Activated T-cell treated with anti-CD3 and anti-CD28 coated beads, Interleukin-2, amount 50 U/mL, for 48 hours (primary cell): ENCODE measurements around the gene SMG6.
"Not testable (repeated sequence)": the region's sequence is repeated elsewhere in the genome, so short reads cannot be mapped to it uniquely, and the experiment has no call there.

Source experiments
- DNase-seq, 2 experiments: peaks; one replicate each; pipeline ENCODE4 v3.0.0-alpha.2; 2020

The SMG6 gene

DNA sequence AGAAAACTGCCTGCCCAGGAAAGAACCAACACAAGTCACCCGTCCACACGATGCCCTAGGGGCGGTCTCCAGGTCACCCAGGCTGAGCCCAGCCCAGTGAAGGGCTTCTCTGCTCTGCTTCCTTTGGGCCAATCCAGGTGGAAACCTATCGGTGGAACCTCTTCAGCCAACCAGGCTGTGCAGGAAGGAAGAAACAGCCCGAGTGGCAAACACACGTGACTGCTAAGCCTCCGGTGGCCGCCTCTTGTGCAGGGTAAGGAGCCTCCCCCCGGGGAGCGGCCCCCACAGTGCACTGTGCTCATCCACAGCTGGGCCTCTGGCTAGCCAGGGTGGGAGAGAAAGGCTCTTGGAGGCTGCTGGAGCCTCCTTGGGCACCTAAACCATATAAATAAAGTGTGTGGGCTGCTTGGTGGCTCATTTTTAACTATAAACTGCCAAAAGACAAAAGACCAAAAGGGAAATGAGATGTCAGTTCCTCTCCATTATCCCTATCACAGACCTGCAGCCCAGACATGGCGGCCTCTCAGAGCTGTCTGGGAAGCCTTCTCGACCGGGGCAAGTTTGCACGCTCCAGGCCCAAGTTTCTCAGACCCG is 280.8 kb downstream of the SMG6 start:
- DNase-seq, result no peak

DNA sequence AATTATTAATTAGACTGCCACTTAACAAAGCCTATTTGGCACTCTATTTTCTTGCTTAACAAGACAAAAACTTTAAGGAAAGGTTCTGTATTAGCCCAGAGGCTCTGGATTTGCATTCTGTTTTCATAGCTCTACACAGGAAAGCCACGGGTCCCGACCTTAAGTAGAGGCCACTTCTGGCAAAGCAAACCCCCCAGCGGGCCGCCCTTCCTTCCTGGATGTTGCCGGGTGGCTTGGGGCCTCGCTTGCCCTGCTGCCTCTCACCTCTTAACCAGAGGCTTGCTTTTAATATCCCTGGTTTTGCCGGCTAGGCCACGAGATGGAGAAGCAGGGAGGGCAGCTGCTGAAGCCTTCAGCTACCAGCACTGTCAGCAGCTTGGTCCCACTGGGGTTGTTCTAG is 282.9 kb downstream of the SMG6 start:
- no peak for DNase-seq

DNA sequence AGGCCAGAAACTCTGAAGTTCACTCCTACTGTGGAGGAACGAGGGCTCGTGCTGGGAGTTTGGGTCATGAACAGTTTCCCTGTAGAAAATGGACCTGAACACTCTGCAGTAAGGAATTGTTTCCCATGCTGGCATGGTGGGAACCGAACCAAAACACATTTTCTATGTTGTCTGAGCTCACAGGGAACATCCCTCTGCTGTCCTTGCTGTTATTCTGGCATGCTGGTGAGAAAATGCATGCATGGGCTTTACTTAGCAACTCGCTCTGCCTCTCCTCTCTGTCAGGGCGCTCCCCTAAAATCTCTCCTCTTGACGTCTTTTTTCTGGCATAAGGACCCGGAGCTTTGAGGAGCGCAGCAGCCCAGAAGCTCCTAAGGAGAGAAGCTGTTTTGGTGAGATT is 283.9 kb downstream of the SMG6 start:
- no peak for DNase-seq

DNA sequence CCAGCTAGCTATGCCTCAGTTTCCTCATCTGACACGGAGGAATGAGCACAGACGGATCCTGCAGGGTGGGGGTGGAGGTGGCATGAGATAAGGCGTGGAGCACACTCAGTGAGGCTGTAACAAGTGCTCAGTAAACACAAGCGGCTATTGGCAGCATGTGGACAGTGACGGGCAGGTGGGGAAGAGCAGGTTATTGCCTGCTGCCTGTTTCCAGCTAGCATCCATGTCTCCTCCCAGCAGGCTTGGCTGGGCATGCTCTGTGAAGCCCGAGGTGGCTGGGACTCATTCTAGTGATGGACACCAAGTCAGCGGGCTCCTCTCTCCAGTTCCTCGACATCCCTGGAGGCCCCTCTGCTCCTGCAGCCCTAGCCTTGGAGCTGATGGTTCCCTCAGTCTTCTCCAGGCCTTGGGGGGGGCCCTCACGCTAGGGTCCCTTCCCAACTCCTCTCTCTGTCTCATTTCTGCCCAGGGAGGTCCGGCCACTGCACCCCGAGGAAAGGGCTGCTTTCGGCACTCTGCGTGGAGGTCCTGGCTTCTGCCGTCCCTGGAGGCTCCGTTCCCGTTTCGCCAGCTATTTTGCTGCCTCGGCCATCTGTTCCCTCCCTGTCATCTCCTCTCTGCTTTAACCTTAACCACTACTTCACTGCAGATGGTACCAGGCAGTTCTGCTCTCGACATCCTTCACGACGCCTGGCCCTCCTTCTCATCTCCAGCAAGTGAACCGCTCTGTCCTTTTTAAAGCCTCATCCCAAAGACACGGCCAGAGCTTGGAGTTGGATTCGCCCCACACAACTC is 284.7 kb downstream of the SMG6 start:
- DNase-seq, result no peak

DNA sequence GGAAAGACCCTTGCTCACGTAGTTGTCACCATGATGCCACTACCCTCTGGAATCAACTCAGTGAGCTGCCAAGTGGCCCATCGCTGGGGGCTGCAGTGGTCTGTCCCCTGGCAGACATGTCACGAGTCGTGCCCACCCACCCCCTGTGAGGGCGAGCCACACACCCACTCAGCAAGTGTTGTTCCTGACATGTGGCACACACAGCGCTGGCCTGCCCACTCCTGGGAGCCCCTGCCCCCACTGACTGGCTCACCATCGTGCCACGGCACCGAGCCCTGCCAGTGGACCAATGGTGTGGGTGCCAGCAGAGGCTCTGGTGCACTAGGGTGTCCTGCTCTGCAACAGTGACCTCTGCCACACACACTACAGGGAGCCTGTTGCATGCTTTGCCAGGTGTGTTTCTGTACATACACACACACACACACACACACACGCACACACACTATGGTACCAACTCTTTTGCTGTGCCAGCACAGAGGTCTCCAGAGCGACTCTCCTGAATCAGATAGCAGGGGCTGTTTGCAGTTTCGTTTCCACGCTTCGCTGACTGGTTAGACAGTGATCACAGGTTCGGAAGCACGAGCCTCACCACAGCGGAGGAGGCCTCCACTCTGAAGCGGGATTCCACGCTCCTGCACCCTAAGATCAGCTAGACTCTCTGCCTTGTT is 286.2 kb downstream of the SMG6 start:
- no peak for DNase-seq

DNA sequence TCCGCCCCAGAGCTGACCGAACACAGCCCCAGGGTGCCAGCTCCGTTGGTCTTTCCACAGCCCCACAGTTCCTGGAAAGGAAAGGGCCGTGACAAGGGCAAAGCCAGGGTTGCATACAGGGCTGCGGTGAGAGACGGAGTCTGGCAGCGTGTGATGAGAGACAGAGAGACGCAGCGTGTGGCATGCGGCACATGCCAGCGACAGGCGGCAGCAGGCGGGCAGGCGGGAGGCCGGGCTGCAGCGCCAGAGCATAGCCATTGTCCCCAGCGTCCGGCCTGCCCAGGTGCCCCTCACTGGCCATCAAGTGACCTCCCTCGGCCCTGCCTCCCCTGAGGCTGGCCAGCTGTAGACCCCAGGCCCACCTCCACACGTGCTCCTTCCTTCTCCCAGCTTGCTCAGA is 287.1 kb downstream of the SMG6 start:
- DNase-seq, result no peak

DNA sequence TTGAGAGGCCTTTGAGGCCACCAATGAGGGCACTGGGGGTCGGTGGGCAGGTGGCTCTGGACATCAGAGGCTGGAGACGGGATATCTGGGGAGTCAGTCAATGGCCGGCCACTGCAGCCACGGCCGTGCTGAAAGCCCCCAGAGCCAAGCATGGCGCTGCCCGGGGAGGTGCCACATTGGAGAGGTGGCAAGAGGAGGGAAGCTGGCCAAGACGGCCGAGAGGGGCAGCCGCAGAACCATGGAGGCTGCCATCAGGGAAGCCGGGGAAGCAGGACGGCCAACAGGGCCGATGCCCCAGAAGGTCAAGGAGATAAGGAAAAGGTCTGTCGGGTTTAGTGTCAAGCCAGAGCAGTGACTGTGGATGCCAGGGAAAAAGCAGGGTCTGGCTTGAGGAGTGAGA is 288.3 kb downstream of the SMG6 start:
- DNase-seq, result no peak

DNA sequence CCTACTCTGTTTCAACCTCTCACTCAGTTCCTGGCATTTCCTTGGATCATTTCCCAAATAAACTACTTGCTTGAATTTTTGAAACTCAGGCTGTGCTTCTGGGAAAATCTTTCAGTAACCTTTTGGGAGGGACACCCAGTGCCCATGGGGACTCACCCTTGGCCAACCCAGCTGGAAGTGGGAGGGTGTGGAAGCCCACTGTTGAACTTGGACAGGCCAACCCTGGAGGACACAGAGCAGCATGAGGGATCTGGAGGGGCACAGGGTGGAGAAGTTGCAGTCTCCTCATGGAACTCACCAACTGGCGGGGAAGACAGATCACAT is 289.6 kb downstream of the SMG6 start:
- DNase-seq, result no peak

DNA sequence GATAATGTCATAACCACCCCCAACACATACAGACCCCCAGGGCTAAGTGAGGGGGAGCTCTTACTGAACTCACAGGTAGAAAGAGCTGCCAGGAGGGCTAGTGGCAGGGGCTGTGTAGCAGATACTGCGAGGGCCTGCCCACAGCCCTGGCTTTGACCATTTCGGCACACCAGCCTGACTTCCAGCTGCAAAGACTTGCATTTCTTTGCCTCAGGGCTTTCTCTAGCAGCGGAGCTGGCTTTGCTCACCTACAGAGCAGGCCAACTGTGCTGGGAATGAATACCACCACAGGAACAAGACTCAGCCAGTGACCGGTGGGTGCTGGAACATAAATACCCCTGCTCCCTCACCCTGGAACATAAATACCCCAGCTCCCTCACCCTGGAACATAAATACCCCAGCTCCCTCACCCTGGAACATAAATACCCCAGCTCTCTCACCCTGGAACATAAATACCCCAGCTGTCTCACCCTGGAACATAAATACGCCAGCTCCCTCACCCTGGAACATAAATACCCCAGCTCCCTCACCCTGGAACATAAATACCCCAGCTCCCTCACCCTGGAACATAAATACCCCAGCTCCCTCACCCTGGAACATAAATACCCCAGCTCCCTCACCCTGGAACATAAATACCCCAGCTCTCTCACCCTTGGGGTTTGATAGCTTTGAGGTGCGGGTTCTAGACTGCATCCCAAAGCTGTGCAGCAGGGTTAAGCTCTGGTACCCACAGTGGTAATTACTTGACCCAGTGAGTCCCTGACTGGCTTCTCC is 290.2 kb downstream of the SMG6 start:
- not testable (repeated sequence) for DNase-seq

DNA sequence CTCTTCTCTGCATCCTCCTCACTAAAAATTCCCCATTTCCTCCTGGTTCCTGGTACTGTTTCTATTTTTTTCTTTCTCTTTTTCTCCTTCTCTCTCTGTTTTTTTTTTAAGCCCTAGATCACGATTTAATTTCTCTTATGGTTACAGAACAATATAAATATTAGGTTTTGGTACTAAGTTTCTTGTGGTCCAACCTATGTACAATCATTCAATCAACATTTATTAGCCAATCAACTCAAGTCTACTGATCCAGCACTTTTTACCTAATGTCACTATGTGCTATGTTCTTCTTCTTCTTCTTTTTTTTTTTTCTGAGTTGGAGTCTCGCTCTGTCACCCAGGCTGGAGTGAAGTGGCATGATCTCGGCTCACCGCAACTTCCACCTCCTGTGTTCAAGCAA is 291.1 kb downstream of the SMG6 start:
- no peak for DNase-seq

DNA sequence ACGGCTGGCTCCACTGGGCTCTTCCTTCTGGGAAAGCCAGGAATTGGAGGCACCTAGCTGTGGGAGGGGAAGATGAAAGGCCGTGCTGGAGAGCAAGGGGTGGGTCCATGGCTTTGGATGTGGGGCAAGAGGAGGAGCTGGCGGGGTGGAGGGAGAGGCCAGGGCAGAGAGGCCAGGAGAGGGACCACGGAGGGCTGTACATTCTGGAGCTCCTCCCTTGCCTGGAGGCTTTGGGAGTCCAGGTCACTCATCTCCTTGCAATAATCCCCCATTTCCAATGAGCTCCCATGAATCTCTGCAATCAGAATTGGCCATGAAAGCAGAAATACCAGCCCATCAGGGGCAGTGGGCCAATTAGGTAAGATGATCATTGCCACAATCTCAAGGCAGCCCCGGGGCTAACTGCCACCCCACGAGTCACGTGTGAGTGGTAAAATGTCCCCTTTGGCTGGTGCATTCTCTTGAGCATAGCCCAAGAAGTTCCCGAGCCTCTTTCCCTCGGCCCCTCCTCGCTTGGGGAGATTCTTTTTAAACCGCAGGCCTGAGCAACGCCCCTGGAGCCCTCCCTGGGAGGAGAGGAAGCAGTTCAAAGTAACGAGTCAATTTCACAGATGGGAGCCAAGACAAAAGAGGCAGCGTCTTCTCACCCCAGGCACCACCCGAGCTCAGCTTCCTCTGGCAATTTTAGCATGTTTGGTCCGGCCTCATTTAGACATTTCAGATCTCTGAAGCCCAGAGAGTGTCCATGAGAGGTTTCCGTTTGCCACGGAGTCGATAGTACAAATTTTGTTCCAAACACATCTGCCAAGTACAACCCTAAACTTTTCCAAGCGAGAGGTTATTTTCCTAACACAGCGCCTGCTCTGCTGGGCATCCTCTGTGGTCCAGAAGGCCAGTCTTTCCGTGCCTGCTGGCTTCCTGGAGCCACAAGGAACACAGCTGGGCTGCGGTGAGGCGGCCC is 291.9 kb downstream of the SMG6 start:
- DNase-seq, result no peak
